ENCODE results near the gene KRTAP13-3.

KRTAP13-3 gene

GRCh38 chr21:30425826-30426225 is at the start of gene KRTAP13-3:
Gene KRTAP13-3 (minus strand): TSS chr21:30425926. CDS start chr21:30425912, 14 bp downstream.
- FAIRE-seq = no peak

- FAIRE-seq = no peak
Measured at GRCh38 chr21:30468900-30469714, 43.4 kb upstream of the KRTAP13-3 start.

- FAIRE-seq = no peak
Measured at GRCh38 chr21:30463713-30464112, 38.0 kb upstream of the KRTAP13-3 start.

- FAIRE-seq = no peak
Measured at GRCh38 chr21:30448514-30448913, 22.8 kb upstream of the KRTAP13-3 start.

GRCh38 chr21:30447056-30447455 is 21.3 kb upstream of the KRTAP13-3 start:
- no peak for FAIRE-seq

GRCh38 chr21:30444204-30444603 is 18.5 kb upstream of the KRTAP13-3 start:
- FAIRE-seq = no peak

- FAIRE-seq = no peak
Measured at GRCh38 chr21:30443226-30443625, 17.5 kb upstream of the KRTAP13-3 start.

- FAIRE-seq = no peak
Measured at GRCh38 chr21:30439975-30440374, 14.2 kb upstream of the KRTAP13-3 start, which contains the start of gene KRTAP15-1. Gene KRTAP15-1 (plus strand): TSS chr21:30440275. CDS start chr21:30440328, 53 bp downstream.

GRCh38 chr21:30437010-30437565 is 11.4 kb upstream of the KRTAP13-3 start:
- FAIRE-seq = no peak

GRCh38 chr21:30434033-30434631 is 8.4 kb upstream of the KRTAP13-3 start:
- FAIRE-seq = no peak

GRCh38 chr21:30430170-30430655 is 4.5 kb upstream of the KRTAP13-3 start, which contains the start of gene KRTAP13-4:
Gene KRTAP13-4 (plus strand): TSS chr21:30430220. CDS start chr21:30430276, 56 bp downstream.
- no peak for FAIRE-seq

GRCh38 chr21:30426731-30427130 is 1.0 kb upstream of the KRTAP13-3 start:
- no peak for FAIRE-seq

- no peak for FAIRE-seq
Measured at GRCh38 chr21:30415993-30416392, 9.7 kb downstream of the KRTAP13-3 start.

- FAIRE-seq = no peak
Measured at GRCh38 chr21:30408782-30409494, 16.8 kb downstream of the KRTAP13-3 start.

- no peak for FAIRE-seq
Measured at GRCh38 chr21:30395731-30396130, 30.0 kb downstream of the KRTAP13-3 start, which contains the start of gene KRTAP13-1. Gene KRTAP13-1 (plus strand): TSS chr21:30396031. CDS start chr21:30396087, 56 bp downstream.

GRCh38 chr21:30391492-30392025 is 34.2 kb downstream of the KRTAP13-3 start:
- FAIRE-seq = no peak

- FAIRE-seq = no peak
Measured at GRCh38 chr21:30382201-30382600, 43.5 kb downstream of the KRTAP13-3 start.

Measured in colon (tissue), 2 donors.